HG03558 (cell line): ENCODE data around the gene KPNA2.
"Not testable (repeated sequence)": the region's sequence is repeated elsewhere in the genome, so short reads cannot be mapped to it uniquely, and the experiment has no call there.

Source experiments
- ATAC-seq: cut with Tn5 transposase; IDR thresholded peaks from one replicate; pipeline ENCODE4 v1.9.1; 2021; ENCODE audit warnings: moderate number of reproducible peaks; ENCODE audit not compliant: unreplicated experiment; ENCODE audit errors: extremely low read depth

KPNA2 gene

DNA sequence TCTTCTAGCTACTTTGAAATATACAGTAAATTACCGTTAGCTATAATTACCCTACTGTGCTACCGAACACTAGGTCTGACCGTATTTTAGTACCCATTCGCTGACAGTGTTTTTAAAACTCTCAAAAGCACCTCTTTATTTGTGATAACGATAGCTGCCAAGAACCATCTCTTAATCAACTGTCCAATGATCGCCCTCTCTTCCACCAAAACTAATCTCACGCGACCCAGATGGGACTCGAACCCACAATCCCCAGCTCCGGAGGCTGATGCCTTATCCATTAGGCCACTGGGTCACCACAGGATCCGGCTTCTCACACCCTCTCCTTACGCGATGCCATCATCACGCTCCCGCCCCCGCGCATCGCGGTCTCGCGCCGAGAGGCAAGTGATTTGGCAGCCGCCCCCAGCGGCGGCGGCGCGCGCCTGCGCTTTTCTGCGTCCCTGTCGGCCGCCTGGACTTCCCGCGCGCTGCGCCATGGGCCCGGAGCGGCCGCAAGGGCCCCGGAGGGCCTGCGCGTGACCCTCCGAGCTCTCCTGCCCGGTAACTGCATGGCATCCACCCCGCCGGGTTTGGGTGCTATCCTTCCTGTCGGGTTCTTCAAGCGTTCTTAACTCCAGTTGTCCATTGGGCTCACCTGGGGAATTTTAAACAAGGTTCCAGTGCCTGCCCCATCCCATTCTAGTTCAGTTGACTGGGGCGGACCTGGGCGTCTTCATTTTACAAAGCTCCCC lies 15.7 kb upstream of the KPNA2 start:
- peak; percentile 80 for ATAC-seq

DNA sequence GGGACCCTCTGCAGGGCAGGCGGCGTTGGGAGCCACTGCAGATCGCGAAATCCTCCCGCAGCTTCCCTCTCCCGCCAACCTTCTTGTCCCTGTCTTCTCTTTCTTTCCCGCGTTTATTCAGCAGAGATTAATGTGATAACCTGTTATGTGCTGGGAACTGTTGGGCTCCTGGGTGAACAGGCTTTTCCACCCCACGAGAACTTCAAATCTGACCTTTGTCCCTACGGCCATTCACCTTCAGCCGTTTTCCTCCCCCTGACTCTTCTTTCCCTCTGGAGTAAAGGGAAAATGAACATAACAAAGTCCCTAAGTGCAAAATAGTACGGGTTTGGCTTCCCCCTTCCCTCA lies 15.2 kb upstream of the KPNA2 start:
- no peak for ATAC-seq

DNA sequence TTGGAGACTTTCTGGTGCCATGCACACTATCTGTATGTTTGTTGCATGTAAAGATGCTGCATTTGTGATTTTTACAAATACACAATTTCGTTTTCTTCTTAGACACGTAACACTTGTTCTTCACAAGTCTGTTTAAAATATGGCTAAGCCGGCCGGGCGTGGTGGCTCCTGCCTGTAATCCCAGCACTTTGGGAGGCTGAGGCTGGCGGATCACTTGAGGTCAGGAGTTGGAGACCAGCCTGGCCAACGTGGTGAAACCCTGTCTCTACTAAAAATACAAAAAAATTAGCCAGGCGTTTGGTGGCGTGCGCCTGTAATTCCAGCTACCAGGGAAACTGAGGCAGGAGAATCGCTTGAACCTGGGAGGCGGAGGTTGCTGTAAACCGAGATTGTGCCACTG lies 14.7 kb upstream of the KPNA2 start:
- not testable (repeated sequence) for ATAC-seq

DNA sequence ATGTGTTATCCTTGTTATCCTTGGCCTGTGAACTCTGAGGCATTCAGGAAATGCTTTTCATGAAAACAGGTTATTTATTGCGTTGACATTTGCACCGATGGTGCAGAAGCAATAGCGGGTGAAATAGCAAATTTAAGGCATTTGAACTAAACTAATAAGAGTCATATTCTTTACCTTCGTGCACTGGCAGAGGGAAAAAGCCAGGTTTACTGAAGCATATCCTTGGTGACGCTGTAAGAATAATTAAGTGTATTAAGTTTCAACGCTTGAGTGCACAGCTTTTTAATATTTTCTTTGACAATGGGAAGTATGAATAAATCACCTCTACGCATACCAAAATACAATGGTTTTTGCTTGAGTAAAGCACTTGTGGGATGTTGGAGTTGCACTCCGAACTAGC lies 13.6 kb upstream of the KPNA2 start:
- ATAC-seq: no peak

DNA sequence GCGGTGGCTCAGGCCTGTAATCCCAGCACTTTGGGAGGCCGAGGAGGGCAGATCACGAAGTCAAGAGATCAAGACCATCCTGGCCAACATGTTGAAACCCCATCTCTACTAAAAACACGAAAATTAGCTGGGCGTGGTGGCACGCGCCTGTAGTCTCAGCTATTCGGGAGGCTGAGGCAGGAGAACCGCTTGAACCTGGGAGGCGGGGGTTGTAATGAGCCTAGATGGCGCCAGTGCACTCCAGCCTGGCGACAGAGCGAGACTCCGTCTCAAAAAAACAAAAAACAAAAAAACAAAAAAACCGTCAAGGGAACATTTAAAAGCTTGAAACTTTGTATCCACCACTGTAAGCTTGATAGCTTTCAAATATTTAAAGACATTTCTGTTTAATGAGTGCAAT lies 13.0 kb upstream of the KPNA2 start:
- not testable (repeated sequence) for ATAC-seq

DNA sequence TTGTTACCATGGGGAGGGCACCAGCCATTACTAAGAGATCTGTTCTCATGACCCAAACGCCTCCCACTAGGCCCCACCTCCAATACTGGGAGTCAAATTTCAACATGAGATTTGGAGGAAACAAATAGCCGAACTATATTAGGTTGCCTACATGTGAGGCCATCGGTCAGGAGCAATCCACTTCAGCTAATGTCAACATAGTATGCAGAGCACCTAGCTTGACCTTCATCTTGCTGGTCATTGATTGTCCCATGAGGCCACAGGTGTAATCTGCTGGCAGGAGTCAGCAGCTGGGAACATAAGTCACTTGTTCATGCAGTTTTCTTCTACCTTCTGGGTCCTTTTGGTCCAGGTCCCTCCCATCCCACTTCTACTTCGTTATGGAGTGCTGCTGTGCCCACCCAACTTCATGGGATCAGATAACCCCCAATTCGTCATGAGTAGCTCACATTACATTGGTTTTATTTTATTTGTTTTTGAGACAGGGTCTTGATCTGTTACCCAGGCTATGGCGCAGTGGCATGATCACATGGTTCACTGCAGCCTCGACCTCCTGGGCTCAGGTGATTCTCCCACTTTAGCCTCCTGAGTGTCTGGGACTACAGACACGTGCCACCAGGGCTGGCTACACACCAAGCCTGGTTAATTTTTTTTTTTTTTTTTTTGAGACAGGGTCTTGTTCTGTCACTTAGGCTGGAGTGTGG lies 5.9 kb upstream of the KPNA2 start:
- no peak for ATAC-seq

DNA sequence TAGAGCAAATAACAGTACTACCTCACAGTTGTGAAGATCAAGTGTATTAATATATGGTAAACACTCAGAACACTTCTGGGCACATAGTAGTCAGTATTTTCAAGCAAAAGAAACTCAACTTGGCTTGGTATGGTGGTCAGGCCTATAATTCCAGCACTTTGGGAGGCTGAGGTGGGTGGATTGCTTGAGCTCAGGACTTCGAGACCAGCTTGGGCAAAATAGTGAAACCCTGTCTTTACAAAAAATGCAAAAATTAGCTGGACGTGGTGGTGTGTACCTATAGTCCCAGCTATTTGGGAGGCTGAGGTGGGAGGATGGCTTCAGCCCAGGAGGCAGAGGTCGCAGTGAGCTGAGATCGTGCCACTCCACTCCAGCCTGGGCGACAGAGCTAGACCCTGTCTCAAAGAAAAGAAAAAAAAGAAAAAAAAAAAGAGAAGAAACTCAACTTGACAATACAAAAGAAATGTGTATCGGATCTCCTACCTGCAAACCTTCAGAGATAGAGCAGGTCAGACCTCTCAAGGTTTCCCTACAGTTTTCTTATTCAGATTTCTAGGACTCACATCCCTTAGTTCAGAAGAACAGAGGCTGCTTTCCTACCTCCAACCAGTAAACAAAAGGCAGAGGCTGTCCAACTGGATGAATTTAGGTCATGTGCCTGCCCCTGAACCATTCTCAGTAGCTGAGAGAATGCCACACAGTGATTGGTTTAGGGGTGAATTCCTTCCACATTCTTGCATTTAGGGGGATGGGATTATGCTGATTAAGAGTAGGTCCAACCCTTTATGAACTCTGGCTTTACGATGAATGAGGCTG lies 1.7 kb upstream of the KPNA2 start:
- no peak for ATAC-seq

DNA sequence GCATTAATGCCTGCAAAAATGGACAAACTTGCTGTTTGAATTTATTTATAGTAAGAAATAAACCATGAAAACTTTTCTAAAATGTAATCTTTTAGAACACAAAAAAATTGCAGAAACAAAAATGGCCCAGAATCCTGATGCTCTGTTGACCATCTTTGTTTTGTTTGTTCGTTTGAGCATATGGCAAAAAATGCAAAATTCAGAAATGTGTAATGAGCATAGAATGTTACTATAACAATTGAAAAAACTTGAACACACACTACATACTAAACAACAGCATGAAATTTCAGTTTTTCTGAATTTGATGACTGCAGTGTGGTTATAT lies 1.1 kb upstream of the KPNA2 start:
- no peak for ATAC-seq

DNA sequence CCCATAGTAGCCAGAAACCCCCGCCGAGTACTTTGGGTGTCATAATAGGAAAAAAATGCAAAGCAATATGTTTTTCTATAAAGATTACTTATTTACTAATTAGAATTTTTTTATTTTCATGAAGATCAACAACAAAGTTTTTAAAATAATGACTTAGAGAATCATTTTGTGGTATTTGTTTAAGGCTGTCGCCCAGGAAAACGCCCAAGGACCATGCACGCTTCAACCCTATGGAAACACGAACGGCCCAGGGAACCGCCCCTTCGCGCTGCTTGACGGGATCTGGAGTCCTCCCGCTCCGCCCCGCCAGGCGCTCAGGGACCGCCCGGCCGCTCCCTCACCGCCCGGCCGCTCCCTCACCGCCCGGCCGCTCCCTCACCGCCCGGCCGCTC lies 408 bp upstream of the KPNA2 start:
- ATAC-seq: peak; percentile 84

DNA sequence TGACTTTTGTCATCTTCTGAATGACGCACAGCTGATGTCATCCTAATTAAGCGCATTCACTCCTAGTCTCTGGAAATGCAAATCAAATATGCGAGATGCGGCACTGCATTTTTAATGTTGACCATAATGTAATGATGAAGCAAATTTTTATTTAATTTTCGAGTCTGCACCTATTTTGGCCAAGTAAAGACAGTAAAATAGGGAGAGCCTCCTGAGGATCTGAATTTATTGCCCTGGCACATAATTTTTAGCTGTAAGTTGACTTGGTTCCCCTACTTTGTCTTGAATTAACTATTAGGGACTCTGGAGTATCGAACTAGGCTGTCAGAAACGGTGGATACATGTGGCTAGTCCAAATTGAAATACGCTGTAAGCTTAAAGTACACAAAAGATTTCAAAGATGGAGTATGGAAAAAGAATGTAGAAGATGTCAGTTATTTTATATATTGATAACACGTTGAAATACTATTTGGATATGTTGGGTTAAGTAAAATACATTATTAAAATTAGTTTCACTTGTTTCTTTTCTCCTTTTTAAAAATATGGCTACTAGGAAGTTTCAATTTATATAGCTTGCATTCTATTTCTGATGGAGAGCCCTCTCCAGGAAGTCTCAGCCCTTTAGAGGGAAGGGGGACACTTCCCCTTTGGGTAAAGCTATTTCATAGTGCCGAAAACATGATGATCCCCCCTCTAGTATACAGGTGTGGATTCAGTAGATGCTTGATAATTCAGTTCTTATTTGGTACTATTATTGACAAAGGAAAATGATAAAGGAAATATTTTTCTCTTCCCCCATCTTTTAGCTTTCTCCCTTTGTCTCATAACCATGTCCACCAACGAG lies 991 bp downstream of the KPNA2 start:
- no peak for ATAC-seq

DNA sequence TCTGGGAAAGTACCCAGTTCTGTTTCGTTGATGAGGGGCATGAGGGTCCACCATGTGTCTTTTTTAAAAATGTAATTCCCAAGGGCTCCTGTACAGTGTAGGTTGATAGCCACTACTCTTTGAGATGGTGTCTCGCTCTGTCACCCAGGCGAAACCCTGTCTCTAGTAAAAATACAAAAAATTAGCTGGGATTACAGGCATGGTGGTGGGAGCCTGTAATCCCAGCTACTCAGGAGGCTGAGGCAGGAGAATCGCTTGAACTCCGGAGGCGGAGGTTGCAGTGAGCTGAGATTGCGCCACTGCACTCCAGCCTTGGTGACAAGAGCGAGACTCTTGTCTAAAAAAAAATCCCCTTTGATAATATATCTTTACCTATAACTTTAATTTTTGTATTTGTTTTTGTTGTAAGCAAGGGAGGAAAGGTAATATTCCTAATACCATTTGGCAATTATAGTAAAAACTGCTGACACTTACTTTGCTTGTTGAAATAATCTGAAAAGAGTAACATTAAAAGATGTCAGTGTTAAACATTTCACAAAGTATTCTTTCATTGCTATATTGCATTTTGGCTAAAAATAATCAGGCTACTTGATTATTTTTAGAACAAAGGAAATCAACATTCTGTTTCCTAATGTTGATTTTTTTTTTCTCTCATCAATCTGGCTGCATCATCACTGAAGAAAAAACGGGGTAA lies 11.8 kb downstream of the KPNA2 start:
- no peak for ATAC-seq

DNA sequence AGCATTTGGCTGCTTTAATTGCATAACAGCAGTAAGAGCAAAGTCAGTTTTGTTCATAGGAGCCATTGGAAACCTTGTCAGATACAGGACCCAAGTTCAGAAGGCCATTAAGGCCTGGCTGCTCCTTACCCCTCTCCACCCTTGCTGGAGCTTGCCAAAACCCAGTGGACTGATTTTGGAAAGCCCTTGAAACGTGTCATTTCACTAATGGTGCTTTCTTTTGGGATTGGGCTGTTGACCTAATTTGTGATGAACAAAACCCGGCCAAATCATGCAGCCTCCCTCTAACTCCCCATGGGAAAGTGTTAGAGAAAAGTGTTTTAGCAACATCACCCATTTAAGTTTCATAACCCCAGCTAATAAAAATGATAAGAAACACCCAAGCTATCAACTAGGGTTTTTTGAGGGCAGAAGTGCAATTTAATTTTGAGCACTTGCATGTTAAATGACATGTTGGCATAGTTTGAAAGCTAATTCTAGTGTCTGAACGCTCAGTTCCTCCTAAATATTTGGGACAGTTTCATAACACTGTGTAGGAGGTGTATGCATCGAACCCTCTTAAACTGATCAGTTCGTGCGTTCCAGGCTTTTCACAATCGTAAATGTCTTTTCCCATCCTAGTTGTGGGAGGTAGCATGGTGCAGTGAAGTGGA lies 12.5 kb downstream of the KPNA2 start:
- not testable (repeated sequence) for ATAC-seq

DNA sequence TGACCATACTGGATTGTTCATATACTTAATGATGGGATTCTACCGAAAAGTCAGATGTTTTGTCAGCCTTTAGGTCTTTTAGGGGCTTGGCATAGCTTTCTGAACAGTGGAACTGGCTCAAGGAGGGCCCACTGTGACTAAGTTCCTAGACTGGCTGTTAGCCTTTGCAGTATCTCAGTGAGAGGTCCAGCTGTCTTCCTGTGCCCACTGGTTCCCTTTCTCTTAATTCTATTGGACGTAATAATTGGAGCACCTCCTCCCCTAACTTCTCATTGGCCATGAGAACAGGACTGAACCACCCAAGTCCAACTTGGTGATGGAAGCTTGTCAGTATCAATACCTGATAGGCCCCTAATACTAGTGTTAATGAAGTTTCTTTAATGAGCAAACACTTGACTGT lies 13.5 kb downstream of the KPNA2 start:
- no peak for ATAC-seq

DNA sequence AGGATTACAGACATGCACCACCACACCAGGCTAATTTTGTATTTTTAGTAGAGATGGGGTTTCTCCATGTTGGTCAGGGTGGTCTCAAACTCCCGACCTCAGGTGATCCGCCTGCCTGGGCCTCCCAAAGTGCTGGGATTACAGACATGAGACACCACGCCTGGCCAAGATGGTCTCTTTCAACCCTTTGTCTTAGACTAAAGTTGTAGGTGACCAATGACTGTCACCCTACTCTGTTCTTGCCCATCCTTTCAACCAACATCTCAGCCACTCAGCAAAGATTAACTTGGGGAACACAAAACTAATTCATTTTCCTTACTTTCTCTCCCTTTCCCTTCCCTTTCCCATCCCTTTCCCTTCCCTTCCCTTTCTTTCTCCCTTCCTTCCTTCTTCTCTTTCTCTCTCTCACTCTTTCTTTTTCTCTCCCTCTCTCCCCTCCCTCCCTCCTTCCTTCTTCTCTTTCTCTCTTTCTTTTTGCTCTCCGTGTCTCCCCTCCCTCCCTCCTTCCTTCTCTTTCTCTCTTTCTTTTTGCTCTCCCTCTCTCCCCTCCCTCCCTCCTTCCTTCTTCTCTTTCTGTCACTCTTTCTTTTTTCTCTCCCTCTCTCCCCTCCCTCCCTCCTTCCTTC lies 14.4 kb downstream of the KPNA2 start:
- ATAC-seq: not testable (repeated sequence)

DNA sequence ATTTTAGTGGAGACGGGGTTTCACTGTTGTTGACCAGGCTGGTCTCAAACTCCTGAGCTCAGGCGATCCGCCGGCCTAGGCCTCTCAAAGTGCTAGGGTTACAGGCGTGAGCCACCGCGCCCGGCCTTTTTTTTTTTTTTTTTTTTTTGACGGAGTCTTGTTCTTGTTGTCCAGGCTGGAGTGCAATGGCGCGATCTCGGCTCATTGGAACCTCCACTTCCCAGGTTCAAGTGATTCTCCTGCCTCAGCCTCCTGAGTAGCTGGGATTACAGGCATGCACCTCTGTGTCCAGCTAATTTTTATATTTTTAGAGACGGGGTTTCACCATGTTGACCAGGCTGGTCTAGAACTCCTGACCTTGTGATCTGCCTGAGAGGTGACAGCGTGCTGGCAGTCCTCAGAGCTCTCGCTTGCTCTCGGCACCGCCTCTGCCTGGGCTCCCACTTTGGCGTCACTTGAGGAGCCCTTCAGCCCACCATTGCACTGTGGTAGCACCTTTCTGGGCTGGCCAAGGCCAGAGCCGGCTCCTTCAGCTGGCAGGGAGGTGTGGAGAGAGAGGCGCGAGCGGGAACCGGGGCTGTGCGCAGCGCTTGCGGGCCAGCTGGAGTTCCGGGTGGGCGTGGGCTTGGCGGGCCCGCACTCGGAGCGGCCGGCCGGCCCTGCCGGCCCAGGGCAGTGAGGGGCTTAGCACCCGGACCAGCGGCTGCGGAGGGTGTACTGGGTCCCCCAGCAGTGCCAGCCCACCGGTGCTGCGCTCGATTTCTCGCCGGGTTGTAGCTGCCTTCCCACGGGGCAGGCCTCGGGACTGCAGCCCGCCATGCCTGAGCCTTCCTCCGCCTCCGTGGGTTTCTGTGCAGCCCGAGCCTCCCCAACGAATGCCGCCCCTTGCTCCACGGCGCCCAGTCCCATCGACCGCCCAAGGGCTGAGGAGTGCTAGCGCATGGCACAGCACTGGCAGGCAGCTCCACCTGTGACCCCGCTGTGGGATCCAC lies 16.1 kb downstream of the KPNA2 start:
- ATAC-seq: not testable (repeated sequence)

DNA sequence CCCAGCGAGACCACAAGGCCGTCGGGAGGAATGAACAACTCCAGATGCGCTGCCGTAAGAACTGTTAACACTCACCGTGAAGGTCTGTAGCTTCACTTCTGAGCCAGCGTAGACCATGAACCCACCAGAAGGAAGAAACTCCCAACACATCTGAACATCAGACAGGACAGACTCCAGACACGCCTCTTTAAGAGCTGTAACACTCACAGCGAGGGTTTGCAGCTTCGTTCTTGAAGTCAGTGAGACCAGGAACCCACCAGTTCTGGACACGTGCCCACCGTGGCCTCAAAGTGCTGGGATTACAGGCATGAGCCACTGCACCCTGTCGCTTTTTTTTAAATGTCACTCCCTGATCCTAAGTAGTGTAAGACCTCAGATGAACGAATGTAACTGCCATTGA lies 17.3 kb downstream of the KPNA2 start:
- no peak for ATAC-seq

DNA sequence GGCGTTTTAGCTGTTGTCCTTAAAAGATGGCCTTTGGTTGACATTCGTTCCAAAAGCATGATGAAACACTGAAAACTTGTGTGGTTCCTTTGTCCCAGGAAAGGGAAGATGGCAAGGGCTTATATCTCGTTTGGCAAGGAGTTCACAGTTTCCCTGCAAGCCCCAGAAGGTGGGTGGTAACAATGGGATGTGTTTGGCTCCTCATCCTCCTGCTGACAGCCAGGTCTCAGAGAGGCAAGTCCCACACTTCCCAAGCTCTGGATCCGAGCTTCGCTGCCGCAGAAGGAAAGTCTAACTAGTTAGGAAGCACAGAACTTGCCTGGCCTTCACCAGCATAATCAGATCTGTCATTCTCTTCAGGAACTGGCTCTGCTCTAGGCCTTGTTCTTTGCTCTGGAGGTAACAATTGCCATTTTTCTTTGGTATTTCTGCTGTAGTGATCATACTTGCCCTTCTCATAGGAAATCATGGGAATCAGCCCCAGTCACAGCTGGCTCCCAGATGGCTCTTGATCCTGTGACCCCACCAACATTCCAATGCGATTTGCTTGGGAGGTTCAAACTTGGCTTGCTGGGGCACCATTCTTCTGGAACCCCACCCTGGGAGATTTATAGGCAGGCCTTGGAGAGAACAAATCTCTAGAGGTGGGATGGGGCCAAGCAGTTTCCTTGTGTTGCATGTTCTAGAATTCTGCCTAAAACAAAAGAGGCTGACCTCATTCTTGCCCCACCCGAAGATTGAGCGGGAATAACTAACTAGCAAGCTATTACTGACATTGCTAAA lies 17.9 kb downstream of the KPNA2 start:
- ATAC-seq: no peak
